Spinal cord (tissue), 10 donors: ENCODE data around the gene ETV6. TPM values are rescaled to one million over a fixed set of nuclear protein-coding genes. Genes with fewer than 3 reads are reported as not detected.

Experiments used
- DNase-seq, 6 donors: peaks; one replicate each; pipeline versions ENCODE4 v3.0.0 to v3.0.0-alpha.2; 2013 to 2015; ENCODE audit warnings: low spot score in 6 of 6, low read depth in 4 of 6
- H3K27ac ChIP-seq: one replicate; pipeline ENCODE4 v1.5.1; 2013; ENCODE audit warnings: low read depth, low read length, control low read depth
- H3K27me3 ChIP-seq: one replicate; pipeline ENCODE4 v1.6.1; 2013; ENCODE audit warnings: low read length; ENCODE audit not compliant: control insufficient read depth, insufficient read depth
- H3K36me3 ChIP-seq: one replicate; pipeline ENCODE4 v1.6.1; 2013; ENCODE audit warnings: low read length; ENCODE audit not compliant: control insufficient read depth, insufficient read depth
- H3K4me1 ChIP-seq: one replicate; pipeline ENCODE4 v1.6.1; 2013; ENCODE audit warnings: low read length; ENCODE audit not compliant: control insufficient read depth, insufficient read depth
- H3K4me3 ChIP-seq: one replicate; pipeline ENCODE4 v1.5.1; 2013; ENCODE audit warnings: low read depth, low read length, control low read depth
- H3K9me3 ChIP-seq: one replicate; pipeline ENCODE4 v1.6.1; 2013; ENCODE audit warnings: low read length; ENCODE audit not compliant: control insufficient read depth, insufficient read depth
- WGBS: methylation state at CpG from one replicate; pipeline ENCODE4 v1.1.5; 2013; ENCODE audit warnings: missing lambda C conversion rate; ENCODE audit not compliant: insufficient coverage; 5-methylcytosine and 5-hydroxymethylcytosine counted together
- polyA plus RNA-seq, 2 donors: library from polyadenylated mRNA; unstranded; fragments of 120-200 nt; gene quantifications; one replicate each; pipeline ENCODE4 v1.2.1, GENCODE V29; 2013; ENCODE audit not compliant: insufficient read length in 2 of 2
- total RNA-seq, 2 donors: library from RNA; depleted of rRNA in 1 of 2; stranded (reverse); fragments of 120-200 nt in 1 of 2; fragments of >200 nt in 1 of 2; gene quantifications; one replicate each; pipeline versions ENCODE4 v1.2.3 to v1.2.4, GENCODE V29; 2013 to 2014
- donor health status: healthy.

Gene ETV6
- total and polyA plus RNA-seq, 4 donors = 6.8 to 9.9 (median 8.1) TPM

DNA sequence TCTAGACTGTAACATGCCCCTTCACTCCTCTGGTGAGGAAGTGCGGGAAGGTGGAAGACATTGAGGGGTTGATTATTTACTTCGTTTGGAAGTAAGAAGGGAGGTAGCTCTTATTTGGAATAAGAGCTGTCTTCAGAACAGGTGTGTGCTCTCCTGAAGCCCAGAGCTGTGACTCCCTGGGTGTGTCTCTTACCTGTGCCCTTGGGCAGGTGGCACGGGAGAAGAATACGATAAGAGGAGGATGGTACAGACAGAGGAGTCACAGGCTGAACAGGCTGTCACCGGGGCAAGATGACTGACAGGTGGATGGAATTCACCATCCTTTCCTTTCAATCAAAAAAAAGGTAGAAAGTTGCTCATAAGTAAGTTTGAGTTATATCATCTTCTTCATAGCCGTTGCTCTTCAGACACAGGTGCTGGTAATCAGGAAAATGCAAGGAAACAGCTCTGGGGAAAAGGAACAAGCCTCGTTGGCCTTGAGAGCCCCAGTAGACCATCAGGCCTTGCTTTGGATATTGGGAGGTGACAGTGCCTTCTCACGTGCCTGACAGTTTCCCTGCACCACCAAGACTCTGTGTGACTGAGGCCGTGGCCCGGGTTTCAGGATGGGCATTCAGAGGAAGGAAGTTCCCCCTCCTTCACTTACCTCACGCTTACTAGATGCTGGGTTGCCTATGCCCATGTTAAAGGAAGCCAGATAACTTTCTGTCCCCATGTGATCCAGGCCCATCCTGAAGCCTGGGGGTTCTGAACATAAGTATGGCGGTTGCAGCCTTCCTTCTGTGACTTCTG lies 120.4 kb downstream of the ETV6 start:
- H3K36me3 ChIP-seq = no peaks in the 10 kb centered on the region
- H3K9me3 ChIP-seq = no peaks in the 10 kb centered on the region
- H3K4me1 ChIP-seq = peaks cover 20% of the 10 kb centered on the region
- H3K27me3 ChIP-seq = no peaks in the 10 kb centered on the region
- 96% methylated on average over 4 of the region's 12 CpGs for WGBS
- no peak overlapping the region for H3K4me3 ChIP-seq
- no peak for DNase-seq
- no peak overlapping the region for H3K27ac ChIP-seq

DNA sequence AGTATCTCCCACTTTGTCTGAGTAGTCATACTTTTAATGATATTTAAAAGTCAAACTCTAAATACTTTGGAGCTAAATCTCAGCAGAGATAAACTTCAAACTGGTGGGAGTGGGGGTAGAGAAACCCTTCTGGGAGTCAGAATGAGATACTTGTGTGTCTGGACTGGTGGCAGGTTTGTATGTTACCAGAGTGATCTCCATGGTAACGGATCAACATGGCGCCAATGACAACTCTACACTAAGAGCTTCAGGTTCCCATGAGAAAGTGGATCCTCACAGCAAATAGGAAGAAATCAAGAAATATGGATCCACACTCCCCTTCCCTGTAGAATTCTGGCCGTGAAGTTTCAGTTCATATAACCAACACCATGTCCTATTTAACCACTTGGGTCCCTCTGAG lies 121.9 kb downstream of the ETV6 start:
- no peaks in the 10 kb centered on the region for H3K27me3 ChIP-seq
- WGBS = 76% methylated on average over 3 of the region's 3 CpGs
- H3K27ac ChIP-seq = no peak overlapping the region
- peaks cover 13% of the 10 kb centered on the region for H3K4me1 ChIP-seq
- H3K4me3 ChIP-seq = no peak overlapping the region
- no peak for DNase-seq
- no peaks in the 10 kb centered on the region for H3K36me3 ChIP-seq
- H3K9me3 ChIP-seq = no peaks in the 10 kb centered on the region

DNA sequence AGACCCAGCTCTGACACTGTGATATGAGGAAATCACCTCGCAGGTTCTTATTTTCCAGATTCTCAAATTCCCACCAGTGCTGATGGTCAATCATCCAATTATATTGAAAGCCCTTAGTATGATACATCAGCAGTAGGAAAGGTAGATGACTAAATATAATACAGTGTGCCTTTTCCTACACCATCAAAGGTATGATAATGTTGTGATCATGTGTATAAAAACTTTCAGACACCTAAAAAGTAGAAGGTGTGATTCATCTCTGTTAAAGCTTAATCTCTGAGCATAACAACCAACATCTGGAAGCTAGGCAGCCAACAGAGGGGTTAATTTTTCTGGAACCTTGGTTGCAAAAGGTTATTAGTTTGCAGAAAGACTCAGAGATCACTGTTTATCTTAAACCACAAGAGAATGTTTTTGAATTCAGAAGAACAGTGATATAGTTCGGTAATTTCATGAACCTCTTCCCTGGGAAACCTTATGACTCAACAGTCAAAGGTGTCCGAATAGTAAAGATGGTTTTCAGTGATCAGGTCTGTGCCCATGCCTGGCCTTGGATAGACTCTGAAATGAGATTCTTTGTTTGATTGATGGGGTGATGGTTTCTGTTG lies 122.5 kb downstream of the ETV6 start:
- peaks cover 12% of the 10 kb centered on the region for H3K4me1 ChIP-seq
- no peak overlapping the region for H3K4me3 ChIP-seq
- no peaks in the 10 kb centered on the region for H3K9me3 ChIP-seq
- H3K36me3 ChIP-seq = no peaks in the 10 kb centered on the region
- no peaks in the 10 kb centered on the region for H3K27me3 ChIP-seq
- no CpG with 5 or more reads among the region's 3 CpGs for WGBS
- no peak overlapping the region for H3K27ac ChIP-seq
- DNase-seq = no peak

DNA sequence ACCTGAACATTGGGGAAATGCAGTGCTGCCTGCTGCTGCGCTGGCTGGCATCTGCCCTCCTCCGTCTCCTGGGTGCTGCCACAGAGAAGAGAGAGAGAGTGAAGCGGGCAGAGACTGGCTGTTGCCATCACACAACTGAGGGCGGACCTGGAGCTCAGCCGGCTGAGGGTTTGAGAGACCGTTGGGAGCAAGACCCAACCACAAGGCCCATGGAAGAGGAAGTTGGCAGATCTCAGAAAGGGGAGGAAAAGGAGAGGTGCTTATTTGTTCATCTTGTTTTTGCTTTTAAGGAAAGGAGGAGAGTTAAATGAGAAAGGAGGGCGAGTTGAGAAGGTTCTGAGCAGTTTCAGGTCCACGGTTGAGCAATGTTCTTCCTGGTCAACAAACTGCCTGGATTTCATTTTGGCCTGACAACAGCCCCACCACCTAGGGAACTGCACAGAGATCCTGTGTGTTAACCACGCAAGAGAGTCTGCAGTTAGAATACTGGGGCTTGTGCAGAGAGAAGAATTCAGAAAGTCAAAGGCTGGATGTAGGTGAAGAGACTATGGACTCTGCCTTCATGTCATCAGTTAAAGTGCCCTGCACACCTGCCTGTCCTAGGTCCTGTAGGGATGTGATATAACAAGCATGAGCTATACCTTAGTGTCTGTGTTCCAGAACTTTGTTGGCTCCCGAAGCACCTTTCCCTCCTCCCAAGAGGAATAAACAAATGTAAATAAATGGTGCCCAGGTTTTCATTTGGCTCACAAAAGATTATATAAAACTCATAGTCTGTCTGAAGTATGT lies 124.6 kb downstream of the ETV6 start:
- Histone ChIP-seq H3K9me3 (no peaks in the 10 kb centered on the region), H3K4me3 (no peak overlapping the region), H3K27ac (no peak overlapping the region), H3K27me3 (no peaks in the 10 kb centered on the region), H3K36me3 (no peaks in the 10 kb centered on the region), H3K4me1 (peaks cover 19% of the 10 kb centered on the region)
- 80% methylated on average over 9 of the region's 10 CpGs for WGBS
- no peak for DNase-seq

DNA sequence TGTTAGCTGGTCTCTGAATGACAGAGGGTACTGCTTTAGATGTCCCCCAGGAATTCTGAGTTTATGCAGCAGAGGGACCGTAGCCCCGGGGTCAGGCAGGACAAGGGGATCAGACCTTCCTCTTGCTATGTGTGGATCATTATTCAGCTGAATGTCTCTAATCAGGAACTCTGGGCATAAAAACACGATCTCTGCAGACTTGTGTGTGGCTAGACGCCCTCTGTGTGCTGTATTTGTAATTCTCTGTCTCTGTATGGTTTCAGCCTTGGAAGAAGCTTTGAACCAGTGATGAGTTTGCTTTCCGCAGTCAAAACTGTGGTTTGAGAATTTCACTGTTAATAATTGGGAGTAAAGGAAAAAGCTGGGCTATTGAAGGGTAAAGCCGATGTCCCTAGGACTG lies 125.3 kb downstream of the ETV6 start:
- no peak overlapping the region for H3K27ac ChIP-seq
- no peaks in the 10 kb centered on the region for H3K27me3 ChIP-seq
- H3K4me3 ChIP-seq = no peak overlapping the region
- no peaks in the 10 kb centered on the region for H3K9me3 ChIP-seq
- H3K36me3 ChIP-seq = no peaks in the 10 kb centered on the region
- no peak for DNase-seq
- 65% methylated on average over 4 of the region's 6 CpGs for WGBS
- H3K4me1 ChIP-seq = peaks cover 19% of the 10 kb centered on the region

DNA sequence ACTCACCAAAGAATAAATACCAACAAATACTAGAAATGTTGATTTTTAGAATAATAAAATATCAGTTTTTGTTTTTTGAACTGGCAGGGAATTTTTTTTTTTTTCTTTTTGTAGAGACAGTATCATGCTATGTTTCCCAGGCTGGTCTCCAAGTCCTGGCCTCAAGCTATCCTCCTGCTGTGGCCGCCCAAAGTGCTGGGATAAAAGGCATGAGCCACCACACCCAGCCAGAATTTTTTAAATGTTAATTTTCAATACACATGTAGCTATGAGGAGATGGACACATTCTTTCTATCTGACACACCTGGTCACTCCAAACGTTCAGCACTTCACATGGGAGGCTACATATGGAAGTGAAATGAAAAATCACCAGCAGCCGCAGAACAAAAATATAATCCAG lies 126.8 kb downstream of the ETV6 start:
- H3K27ac ChIP-seq = no peak overlapping the region
- no peak overlapping the region for H3K4me3 ChIP-seq
- no peaks in the 10 kb centered on the region for H3K9me3 ChIP-seq
- peaks cover 19% of the 10 kb centered on the region for H3K4me1 ChIP-seq
- no peak for DNase-seq
- no peaks in the 10 kb centered on the region for H3K36me3 ChIP-seq
- H3K27me3 ChIP-seq = no peaks in the 10 kb centered on the region
- 100% methylated on average over 1 of the region's 3 CpGs for WGBS

DNA sequence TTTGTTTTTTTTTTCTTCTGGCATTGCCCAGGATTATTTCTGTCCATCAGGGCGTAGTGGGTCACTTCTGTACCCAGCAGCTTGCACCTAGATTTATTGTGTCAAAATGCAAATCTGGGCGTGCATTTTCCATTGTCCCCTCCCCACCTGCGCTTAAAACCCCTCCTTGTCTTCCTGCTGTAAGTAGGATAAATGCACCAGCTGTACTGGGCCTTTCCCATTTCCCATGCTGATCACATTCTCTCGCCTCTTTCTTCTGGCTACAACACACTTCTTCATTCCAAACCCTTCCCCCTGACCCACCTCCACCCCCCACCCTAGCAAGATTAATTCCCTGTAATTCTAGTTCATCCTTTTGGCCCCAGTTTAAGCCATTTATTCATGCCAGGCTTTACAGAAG lies 128.0 kb downstream of the ETV6 start:
- H3K4me3 ChIP-seq = no peak overlapping the region
- peak in 1 of 6 donors; percentile 53 for DNase-seq
- no peaks in the 10 kb centered on the region for H3K27me3 ChIP-seq
- peaks cover 19% of the 10 kb centered on the region for H3K4me1 ChIP-seq
- H3K27ac ChIP-seq = no peak overlapping the region
- no peaks in the 10 kb centered on the region for H3K9me3 ChIP-seq
- no peaks in the 10 kb centered on the region for H3K36me3 ChIP-seq
- 57% methylated on average over 4 of the region's 4 CpGs for WGBS

DNA sequence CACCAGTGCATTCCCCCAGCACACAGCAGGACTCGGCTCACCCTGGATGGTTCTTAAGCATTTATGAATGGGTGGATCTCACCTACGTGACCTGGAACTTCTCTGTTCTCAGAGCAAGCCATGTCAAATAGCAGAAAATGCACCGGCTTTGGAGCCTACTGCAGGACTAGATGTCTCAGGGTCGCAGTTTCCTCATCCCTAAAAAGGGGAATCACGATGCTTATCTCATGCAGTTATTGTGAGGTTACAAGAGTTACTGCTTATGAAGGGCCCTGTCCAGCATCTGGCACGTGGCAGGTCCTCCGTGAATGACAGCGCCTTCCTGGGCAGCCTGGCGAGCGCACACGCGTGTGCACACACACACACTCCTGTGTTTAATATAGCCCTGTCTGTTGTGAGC lies 128.5 kb downstream of the ETV6 start:
- H3K4me1 ChIP-seq = peaks cover 19% of the 10 kb centered on the region
- no peaks in the 10 kb centered on the region for H3K9me3 ChIP-seq
- H3K36me3 ChIP-seq = no peaks in the 10 kb centered on the region
- H3K27ac ChIP-seq = no peak overlapping the region
- no peaks in the 10 kb centered on the region for H3K27me3 ChIP-seq
- DNase-seq = no peak
- no peak overlapping the region for H3K4me3 ChIP-seq
- WGBS = 98% methylated on average over 7 of the region's 12 CpGs

DNA sequence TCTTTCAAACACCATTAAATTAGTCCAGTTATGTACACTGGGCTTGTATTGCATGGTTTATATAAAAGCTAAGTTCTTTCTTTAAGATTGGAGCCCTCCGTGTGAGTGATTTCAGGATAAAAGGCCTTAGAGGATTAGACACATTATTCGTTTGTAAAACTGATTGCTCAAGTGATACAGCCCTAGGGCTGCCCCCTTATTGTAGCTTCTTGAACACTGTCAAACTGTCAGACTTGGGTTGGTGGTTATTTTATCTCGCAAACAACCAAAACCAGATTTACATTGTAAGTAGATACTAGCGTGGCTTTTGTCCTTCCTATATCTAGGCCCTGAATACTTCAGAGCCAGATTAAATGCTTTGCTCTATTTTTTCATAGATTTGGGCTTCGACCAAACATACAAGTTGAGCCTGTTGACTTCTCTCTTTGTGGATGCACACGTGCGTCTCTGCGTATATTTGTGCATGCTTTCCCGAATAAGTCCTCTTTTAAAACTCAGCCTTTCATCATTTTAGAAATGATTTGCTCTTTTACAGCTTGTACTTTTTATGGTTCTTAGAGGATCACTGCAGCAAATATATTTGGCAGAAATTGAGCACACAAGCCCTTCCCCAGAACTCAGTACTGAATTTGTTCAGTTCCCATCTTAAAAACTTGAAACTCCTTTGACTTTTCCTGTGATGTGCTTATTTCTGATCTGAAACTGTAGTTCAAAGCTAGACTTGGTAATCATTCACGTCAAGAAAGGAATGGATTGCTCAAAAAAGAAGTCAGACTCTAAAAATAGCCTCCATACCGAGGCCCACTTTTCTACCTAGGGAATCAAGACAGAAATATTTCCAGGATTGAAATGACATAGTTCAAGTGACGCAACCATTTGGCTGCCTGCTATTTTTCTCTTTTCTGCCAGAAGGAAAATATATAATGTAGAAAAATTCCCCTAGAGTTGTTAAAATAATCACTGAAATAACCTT lies 129.5 kb downstream of the ETV6 start:
- H3K36me3 ChIP-seq = no peaks in the 10 kb centered on the region
- no peak overlapping the region for H3K4me3 ChIP-seq
- H3K4me1 ChIP-seq = peaks cover 14% of the 10 kb centered on the region
- no peaks in the 10 kb centered on the region for H3K9me3 ChIP-seq
- 80% methylated on average over 7 of the region's 12 CpGs for WGBS
- H3K27me3 ChIP-seq = no peaks in the 10 kb centered on the region
- DNase-seq = no peak
- H3K27ac ChIP-seq = no peak overlapping the region
